ENCODE data around the gene INAVA. TPM values are rescaled to one million over a fixed set of nuclear protein-coding genes. Genes with fewer than 3 reads are reported as not detected.

Gene INAVA
- total RNA-seq, 1 donor from 2014 or later = 23.7 TPM

GRCh38 chr1:200869376-200869752, 25.3 kb upstream of the INAVA start:
- H4K20me1 ChIP-seq (ENCODE audit: low read depth) = no peaks in the 10 kb centered on the region
- H3K4me3 Mint-ChIP-seq = no peak overlapping the region
- no peaks in the 10 kb centered on the region for H3K27me3 ChIP-seq
- TF ChIP-seq, protein P1, sequence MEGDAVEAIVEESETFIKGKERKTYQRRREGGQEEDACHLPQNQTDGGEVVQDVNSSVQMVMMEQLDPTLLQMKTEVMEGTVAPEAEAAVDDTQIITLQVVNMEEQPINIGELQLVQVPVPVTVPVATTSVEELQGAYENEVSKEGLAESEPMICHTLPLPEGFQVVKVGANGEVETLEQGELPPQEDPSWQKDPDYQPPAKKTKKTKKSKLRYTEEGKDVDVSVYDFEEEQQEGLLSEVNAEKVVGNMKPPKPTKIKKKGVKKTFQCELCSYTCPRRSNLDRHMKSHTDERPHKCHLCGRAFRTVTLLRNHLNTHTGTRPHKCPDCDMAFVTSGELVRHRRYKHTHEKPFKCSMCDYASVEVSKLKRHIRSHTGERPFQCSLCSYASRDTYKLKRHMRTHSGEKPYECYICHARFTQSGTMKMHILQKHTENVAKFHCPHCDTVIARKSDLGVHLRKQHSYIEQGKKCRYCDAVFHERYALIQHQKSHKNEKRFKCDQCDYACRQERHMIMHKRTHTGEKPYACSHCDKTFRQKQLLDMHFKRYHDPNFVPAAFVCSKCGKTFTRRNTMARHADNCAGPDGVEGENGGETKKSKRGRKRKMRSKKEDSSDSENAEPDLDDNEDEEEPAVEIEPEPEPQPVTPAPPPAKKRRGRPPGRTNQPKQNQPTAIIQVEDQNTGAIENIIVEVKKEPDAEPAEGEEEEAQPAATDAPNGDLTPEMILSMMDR (IDR thresholded peaks at IDR 0.05) = no peak
- TF ChIP-seq EZH2phosphoT487 (IDR thresholded peaks at IDR 0.05) (no peak), EZH2 (IDR thresholded peaks at IDR 0.05) (no peak)
- H3K27ac ChIP-seq = no peak overlapping the region
- H3K9ac ChIP-seq = no peak overlapping the region
- H3K27me3 Mint-ChIP-seq (ENCODE audit: insufficient read depth, low read depth) = peaks cover 2% of the 10 kb centered on the region
- no peaks in the 10 kb centered on the region for H3K79me2 ChIP-seq (ENCODE audit: low read depth)
- no peak overlapping the region for H3K27ac Mint-ChIP-seq
- H3K9me3 ChIP-seq (ENCODE audit: low read depth) = no peaks in the 10 kb centered on the region
- peaks cover 10% of the 10 kb centered on the region for H3F3A ChIP-seq (ENCODE audit: low read depth)
- peaks cover 17% of the 10 kb centered on the region for H3K4me1 ChIP-seq
- peaks cover 11% of the 10 kb centered on the region for H3K4me1 Mint-ChIP-seq
- DNase-seq (ENCODE audit: low spot score) = no peak
- H3K36me3 ChIP-seq = no peaks in the 10 kb centered on the region
- H2AFZ ChIP-seq (replicated peaks) = no peak overlapping the region
- H3K4me3 ChIP-seq = no peak overlapping the region
- peaks cover 2% of the 10 kb centered on the region for H3K9me3 Mint-ChIP-seq
- peaks cover 6% of the 10 kb centered on the region for H3K36me3 Mint-ChIP-seq
- H3K4me2 ChIP-seq = no peak overlapping the region

DNA sequence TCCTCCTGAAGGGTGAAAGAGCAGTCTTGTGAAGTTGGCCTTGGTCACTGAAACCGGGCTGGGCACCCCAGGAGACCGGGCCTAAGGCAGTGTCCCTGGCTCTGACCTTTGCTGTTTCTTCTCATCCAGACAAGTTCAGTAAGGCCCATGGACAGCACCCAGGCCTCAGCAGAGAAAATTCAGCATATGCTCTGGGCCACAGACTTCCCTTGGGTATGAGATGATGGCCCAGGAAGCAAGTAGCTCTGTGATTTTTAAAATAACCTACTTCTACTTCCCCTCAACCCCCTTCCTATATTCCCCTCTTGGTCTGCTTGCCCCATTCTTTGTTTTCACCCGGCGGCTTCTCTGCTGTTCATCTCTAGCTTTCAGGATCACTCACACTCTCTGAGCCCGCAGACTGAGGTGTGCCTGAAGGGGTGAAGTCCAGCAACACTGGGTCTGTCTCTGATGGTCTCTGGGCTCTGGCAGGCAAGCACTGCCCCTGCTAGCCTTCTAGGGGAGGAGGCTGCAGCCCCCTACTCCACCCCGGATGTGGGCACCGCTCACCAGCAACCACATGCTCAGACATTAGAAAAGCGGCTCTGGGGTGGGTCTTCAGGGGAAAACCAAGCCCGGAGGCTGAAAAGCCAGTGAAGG, 24.8 kb upstream of the INAVA start:
- Histone ChIP-seq H3K9ac (no peak overlapping the region), H3K9me3 (ENCODE audit: low read depth) (no peaks in the 10 kb centered on the region), H2AFZ (replicated peaks) (no peak overlapping the region), H3K27ac (no peak overlapping the region), H3F3A (ENCODE audit: low read depth) (peaks cover 7% of the 10 kb centered on the region), H3K27me3 (no peaks in the 10 kb centered on the region), H4K20me1 (ENCODE audit: low read depth) (no peaks in the 10 kb centered on the region), H3K4me2 (no peak overlapping the region), H3K4me1 (peaks cover 20% of the 10 kb centered on the region), H3K79me2 (ENCODE audit: low read depth) (no peaks in the 10 kb centered on the region), H3K4me3 (no peak overlapping the region), H3K36me3 (no peaks in the 10 kb centered on the region)
- DNase-seq (ENCODE audit: low spot score) = no peak
- Mint-ChIP-seq H3K4me1 (peaks cover 16% of the 10 kb centered on the region), H3K9me3 (peaks cover 2% of the 10 kb centered on the region), H3K27ac (no peak overlapping the region), H3K27me3 (ENCODE audit: insufficient read depth, low read depth) (peaks cover 2% of the 10 kb centered on the region), H3K36me3 (peaks cover 7% of the 10 kb centered on the region), H3K4me3 (no peak overlapping the region)
- no peak for TF ChIP-seq EZH2phosphoT487 (IDR thresholded peaks at IDR 0.05)
- no peak for TF ChIP-seq EZH2 (IDR thresholded peaks at IDR 0.05)
- TF ChIP-seq, protein P1 (IDR thresholded peaks at IDR 0.05) = no peak

DNA sequence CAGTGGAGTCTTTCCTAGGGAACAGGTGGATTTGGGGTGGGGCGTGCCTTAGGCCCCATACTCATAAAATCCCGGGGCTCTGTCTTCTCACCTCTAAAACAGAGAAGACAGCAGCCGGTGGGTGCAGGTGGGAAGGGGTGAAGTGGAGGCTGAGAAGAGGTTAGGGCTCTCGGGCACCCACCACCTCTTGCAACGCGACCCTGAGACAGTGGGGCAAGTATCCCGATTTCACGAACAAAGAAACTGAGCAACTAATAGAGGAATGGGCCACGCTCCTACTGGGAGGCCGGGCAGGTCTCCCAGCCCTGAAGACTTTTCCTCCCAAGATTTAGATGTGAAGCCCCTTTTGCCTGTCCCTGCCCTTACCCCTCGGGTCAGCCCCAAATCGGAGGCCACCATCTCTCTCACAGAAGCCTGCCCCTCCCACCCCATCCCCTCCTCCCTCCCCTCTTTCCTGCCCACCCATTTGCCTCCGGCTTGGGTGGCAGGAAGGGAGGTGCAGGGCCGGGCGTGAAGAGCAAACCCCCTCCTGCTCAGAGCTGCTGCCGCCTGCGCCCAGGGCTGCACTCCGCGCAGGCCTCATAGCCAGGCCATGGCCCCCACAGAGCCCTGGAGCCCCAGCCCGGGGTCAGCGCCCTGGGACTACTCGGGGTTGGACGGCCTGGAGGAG, 22.1 kb upstream of the INAVA start, which contains the start of gene GPR25:
GPR25 (plus strand) TSS at position 536 of the 670 bp plus-strand sequence; CDS start at position 593, 57 bp downstream.
- Mint-ChIP-seq H3K4me3 (no peak within 1 kb of the TSS), H3K27me3 (ENCODE audit: insufficient read depth, low read depth) (peaks cover 2% of the 10 kb centered on the region), H3K36me3 (peaks cover 2% of the 10 kb centered on the region), H3K27ac (no peak within 1 kb of the TSS), H3K4me1 (peaks cover 22% of the 10 kb centered on the region), H3K9me3 (peaks cover 2% of the 10 kb centered on the region)
- TF ChIP-seq EZH2phosphoT487 (IDR thresholded peaks at IDR 0.05) (no peak), EZH2 (IDR thresholded peaks at IDR 0.05) (no peak)
- TF ChIP-seq, protein P1 (IDR thresholded peaks at IDR 0.05) = no peak
- no peak within 1 kb of the TSS for H3K4me2 ChIP-seq
- no peak for DNase-seq (ENCODE audit: low spot score)
- H3K79me2 ChIP-seq (ENCODE audit: low read depth) = no peaks in the 10 kb centered on the region
- H4K20me1 ChIP-seq (ENCODE audit: low read depth) = no peaks in the 10 kb centered on the region
- H2AFZ ChIP-seq (replicated peaks) = no peak within 1 kb of the TSS
- no peak within 1 kb of the TSS for H3K9ac ChIP-seq
- no peaks in the 10 kb centered on the region for H3K27me3 ChIP-seq
- H3K36me3 ChIP-seq = no peaks in the 10 kb centered on the region
- H3K4me1 ChIP-seq = peaks cover 18% of the 10 kb centered on the region
- H3K9me3 ChIP-seq (ENCODE audit: low read depth) = no peaks in the 10 kb centered on the region
- H3K27ac ChIP-seq = no peak within 1 kb of the TSS
- H3K4me3 ChIP-seq = no peak within 1 kb of the TSS
- peaks cover 2% of the 10 kb centered on the region for H3F3A ChIP-seq (ENCODE audit: low read depth)

Measured in neural progenitor cell (in vitro differentiated cells).